H9 (cell line): ENCODE measurements around the gene RRP1B. TPM values are rescaled to one million over a fixed set of nuclear protein-coding genes. Genes with fewer than 3 reads are reported as not detected.
A peak's percentile ranks its signal among the peaks of the same experiment; 100 is the strongest.

Source experiments
- DNase-seq: peaks from one replicate; pipeline ENCODE4 v3.0.0-alpha.2; 2017
- H2AFZ ChIP-seq: one replicate; pipeline ENCODE4 v1.6.1; 2013; ENCODE audit warnings: mild to moderate bottlenecking, low read length, control low read depth, moderate library complexity
- H2AK5ac ChIP-seq: 2 replicates; pipeline ENCODE4 v1.6.1; 2013; ENCODE audit warnings: low read length, control low read depth, mixed read lengths; ENCODE audit not compliant: insufficient read length
- H2BK120ac ChIP-seq: one replicate; pipeline ENCODE4 v1.6.1; 2013; ENCODE audit warnings: low read depth, mild to moderate bottlenecking, low read length, control low read depth, inconsistent platforms; ENCODE audit not compliant: poor library complexity, severe bottlenecking
- H2BK12ac ChIP-seq: 2 replicates; pipeline ENCODE4 v1.6.1; 2013; ENCODE audit warnings: low read length, control low read depth, mixed read lengths, low read depth; ENCODE audit not compliant: insufficient read length
- H2BK15ac ChIP-seq: 2 replicates; pipeline ENCODE4 v1.6.1; 2013; ENCODE audit warnings: low read depth, low read length, control low read depth
- H2BK20ac ChIP-seq: one replicate; pipeline ENCODE4 v1.6.1; 2013; ENCODE audit warnings: low read depth, mild to moderate bottlenecking, low read length, control low read depth, inconsistent platforms; ENCODE audit not compliant: poor library complexity, severe bottlenecking
- H2BK5ac ChIP-seq: 2 replicates; pipeline ENCODE4 v1.6.1; 2013; ENCODE audit warnings: low read length, control low read depth, mixed read lengths; ENCODE audit not compliant: insufficient read length
- H3K14ac ChIP-seq: 2 replicates; pipeline ENCODE4 v1.6.1; 2013; ENCODE audit warnings: low read length, control low read depth; ENCODE audit not compliant: insufficient read depth
- H3K18ac ChIP-seq: 2 replicates; pipeline ENCODE4 v1.6.1; 2013; ENCODE audit warnings: low read depth, mild to moderate bottlenecking, mixed read lengths, low read length, control low read depth; ENCODE audit not compliant: insufficient read length
- H3K23ac ChIP-seq: 2 replicates; pipeline ENCODE4 v1.6.1; 2013; ENCODE audit warnings: low read length, control low read depth, mixed read lengths, low read depth; ENCODE audit not compliant: insufficient read length
- H3K23me2 ChIP-seq: 2 replicates; pipeline ENCODE4 v1.6.1; 2013; ENCODE audit warnings: low read depth, mild to moderate bottlenecking, mixed read lengths, low read length, control low read depth; ENCODE audit not compliant: insufficient read length, poor library complexity, severe bottlenecking
- H3K27ac ChIP-seq: 2 replicates; pipeline ENCODE4 v1.5.1; 2013; ENCODE audit warnings: low read length, control low read depth, mixed read lengths, low read depth; ENCODE audit not compliant: insufficient read length
- H3K27me3 ChIP-seq: 2 replicates; pipeline ENCODE4 v1.6.1; 2013; ENCODE audit warnings: low read length, control low read depth, inconsistent platforms; ENCODE audit not compliant: insufficient read depth
- H3K4ac ChIP-seq: 2 replicates; pipeline ENCODE4 v1.6.1; 2013; ENCODE audit warnings: low read depth, mild to moderate bottlenecking, control low read depth, inconsistent platforms, low read length, moderate library complexity
- H3K4me1 ChIP-seq: 2 replicates; pipeline ENCODE4 v1.6.1; 2013; ENCODE audit warnings: low read length, control low read depth, inconsistent platforms; ENCODE audit not compliant: insufficient read depth
- H3K4me2 ChIP-seq: 2 replicates; pipeline ENCODE4 v1.6.1; 2013; ENCODE audit warnings: low read length, control low read depth, mixed read lengths; ENCODE audit not compliant: insufficient read length, insufficient read depth
- H3K56ac ChIP-seq: 2 replicates; pipeline ENCODE4 v1.6.1; 2013; ENCODE audit warnings: low read depth, mild to moderate bottlenecking, mixed read lengths, low read length, control low read depth; ENCODE audit not compliant: insufficient read length
- H3K79me1 ChIP-seq: 2 replicates; pipeline ENCODE4 v1.6.1; 2013; ENCODE audit warnings: low read depth, mild to moderate bottlenecking, moderate library complexity, low read length, control low read depth, inconsistent platforms; ENCODE audit not compliant: insufficient read depth, poor library complexity, severe bottlenecking
- H3K79me2 ChIP-seq: 2 replicates; pipeline ENCODE4 v1.6.1; 2013; ENCODE audit warnings: low read length, control low read depth, inconsistent platforms; ENCODE audit not compliant: insufficient read depth
- H3K9ac ChIP-seq: 2 replicates; pipeline ENCODE4 v1.6.1; 2013; ENCODE audit warnings: low read length, control low read depth, mixed read lengths; ENCODE audit not compliant: insufficient read length; ENCODE audit errors: extremely low read depth
- H3K9me3 ChIP-seq: one replicate; pipeline ENCODE4 v1.6.1; 2013; ENCODE audit warnings: low read depth, low read length, inconsistent platforms; ENCODE audit not compliant: control insufficient read depth
- H3T11ph ChIP-seq: one replicate; pipeline ENCODE4 v1.6.1; 2013; ENCODE audit warnings: mild to moderate bottlenecking, low read length, control low read depth, inconsistent platforms
- H4K20me1 ChIP-seq: one replicate; pipeline ENCODE4 v1.6.1; 2013; ENCODE audit not compliant: control insufficient read depth, insufficient read length, insufficient read depth
- H4K5ac ChIP-seq: 2 replicates; pipeline ENCODE4 v1.6.1; 2013; ENCODE audit warnings: low read depth, mild to moderate bottlenecking, mixed read lengths, low read length, control low read depth; ENCODE audit not compliant: insufficient read length
- H4K8ac ChIP-seq: replicated peaks from 2 replicates; pipeline ENCODE4 v1.6.1; 2013; ENCODE audit warnings: low read length, control low read depth, mixed read lengths, low read depth; ENCODE audit not compliant: insufficient read length
- H4K91ac ChIP-seq: 2 replicates; pipeline ENCODE4 v1.6.1; 2013; ENCODE audit warnings: low read depth, mild to moderate bottlenecking, moderate library complexity, mixed read lengths, low read length, control low read depth; ENCODE audit not compliant: insufficient read length
- H3K27ac Mint-ChIP-seq, 3 experiments: 2 replicates in 2 of 3; 3 replicates in 1 of 3; pipeline ENCODE4 v1.8.0; 2020 to 2021; ENCODE audit warnings: mixed read lengths in 3 of 3, mild to moderate bottlenecking in 1 of 3, moderate library complexity in 1 of 3
- H3K27me3 Mint-ChIP-seq: 2 replicates; pipeline ENCODE4 v1.8.0; 2021; ENCODE audit warnings: low read depth, mild to moderate bottlenecking, moderate library complexity, mixed read lengths
- H3K36me3 Mint-ChIP-seq, 3 experiments: 2 replicates in 2 of 3; 3 replicates in 1 of 3; pipeline ENCODE4 v1.8.0; 2020 to 2021; ENCODE audit warnings: low read depth in 3 of 3, mixed read lengths in 3 of 3; ENCODE audit not compliant: insufficient read depth in 1 of 3
- H3K4me1 Mint-ChIP-seq, 2 experiments: 2 replicates each; pipeline ENCODE4 v1.8.0; 2020; ENCODE audit warnings: mixed read lengths in 2 of 2
- H3K4me3 Mint-ChIP-seq, 2 experiments: 2 replicates in 1 of 2; 3 replicates in 1 of 2; pipeline ENCODE4 v1.8.0; 2020 to 2021; ENCODE audit warnings: mild to moderate bottlenecking in 2 of 2, mixed read lengths in 2 of 2, moderate library complexity in 1 of 2
- H3K9me3 Mint-ChIP-seq, 2 experiments: 2 replicates in 1 of 2; 3 replicates in 1 of 2; pipeline ENCODE4 v1.8.0; 2020; ENCODE audit warnings: mild to moderate bottlenecking in 2 of 2, mixed read lengths in 2 of 2, moderate library complexity in 1 of 2
- CTCF ChIP-seq: fragments of 200-600 bp; sonication (generic); conservative IDR thresholded peaks from 3 replicates; pipeline ENCODE4 v1.8.0; 2021; ENCODE audit warnings: antibody characterized with exemption, mild to moderate bottlenecking
- WGBS: extraction: QIAGEN DNeasy Blood & Tissue Kit; methylation state at CpG from one replicate; pipeline ENCODE4 v1.1.7; 2013; ENCODE audit warnings: missing lambda C conversion rate, low lambda C conversion rate, mixed read lengths; ENCODE audit not compliant: insufficient read length; ENCODE audit errors: extremely low coverage; 5-methylcytosine and 5-hydroxymethylcytosine counted together
- total RNA-seq: library from RNA; stranded (reverse); gene quantifications from 2 replicates; pipeline ENCODE4 v1.2.1, GENCODE V29; 2021

Gene RRP1B
- total RNA-seq, 1 experiment from 2014 or later: 96.6 TPM

- Mint-ChIP-seq H3K36me3 (peaks cover 4 to 23% (median 14%) of the 10 kb centered on the region in 3 experiments; a peak in 6 of 7 replicates), H3K9me3 (no peaks in the 10 kb centered on the region), H3K4me1 (peaks cover 14 to 17% of the 10 kb centered on the region in 2 experiments), H3K4me3 (peak overlapping the region in 1 of 2 experiments; percentile 67; a peak in 1 of 5 replicates), H3K27ac (peak overlapping the region; percentile 62 to 97 (median 97); a peak in 5 of 7 replicates), H3K27me3 (no peaks in the 10 kb centered on the region)
- no CpG with 5 or more reads among the region's 25 CpGs for WGBS
- Histone ChIP-seq H3K18ac (no peak overlapping the region), H3K23ac (no peak overlapping the region), H3K14ac (no peak overlapping the region), H2AK5ac (no peak overlapping the region), H4K91ac (no peak overlapping the region), H3K4me1 (no peaks in the 10 kb centered on the region), H3T11ph (no peak overlapping the region), H2BK5ac (no peak overlapping the region), H3K9ac (no peak overlapping the region), H3K23me2 (no peaks in the 10 kb centered on the region), H4K8ac (no peak overlapping the region), H3K79me2 (no peaks in the 10 kb centered on the region), H2BK20ac (no peak overlapping the region), H3K79me1 (no peaks in the 10 kb centered on the region), H3K4ac (no peak overlapping the region), H4K20me1 (peaks cover 4% of the 10 kb centered on the region), H3K27me3 (no peaks in the 10 kb centered on the region), H3K27ac (no peak overlapping the region), H2BK15ac (no peak overlapping the region), H3K56ac (no peak overlapping the region), H2BK120ac (no peak overlapping the region), H2BK12ac (no peak overlapping the region), H3K9me3 (no peaks in the 10 kb centered on the region), H2AFZ (no peak overlapping the region), H3K4me2 (no peak overlapping the region), H4K5ac (no peak overlapping the region)
- peak; percentile 69 for DNase-seq
- TF ChIP-seq CTCF: no peak
Observed at GRCh38 chr21:43739621-43740435, 80.5 kb downstream of the RRP1B start.
